ENCODE data around the gene SAT1. TPM values are rescaled to one million over a fixed set of nuclear protein-coding genes. Genes with fewer than 3 reads are reported as not detected.

The SAT1 gene
- total RNA-seq, 1 experiment from 2014 or later: 448 TPM

DNA sequence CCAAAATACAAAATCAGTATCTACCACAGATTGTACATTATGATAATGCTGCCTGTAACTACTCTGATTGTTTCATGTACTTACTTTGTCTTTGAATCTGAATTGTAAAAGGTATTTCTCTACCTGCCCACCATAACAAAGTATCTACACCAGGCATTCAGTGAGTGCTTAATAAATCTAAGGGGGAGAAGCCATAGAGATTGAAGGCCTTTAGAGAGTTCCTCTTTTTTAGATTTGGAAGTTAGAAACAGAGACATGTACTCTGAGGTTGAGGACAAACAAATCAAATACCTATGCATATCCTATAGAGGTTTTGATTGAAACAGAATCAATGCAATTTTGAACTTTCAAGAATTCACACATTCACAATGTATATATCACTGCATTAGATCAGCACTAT, 42.7 kb downstream of the SAT1 start:
- intact Hi-C loops (cut with micrococcal nuclease): no loop called here
- CTCF ChIA-PET: no interaction called here

GRCh38 chrX:23826216-23826615, 43.2 kb downstream of the SAT1 start:
- Histone ChIP-seq H2AFZ (ENCODE audit: low read length) (no peak overlapping the region), H3K9me3 (ENCODE audit: low read length) (no peaks in the 10 kb centered on the region), H3K4me3 (ENCODE audit: low read length) (no peak overlapping the region), H3F3A (ENCODE audit: low read length, unreplicated experiment) (no peaks in the 10 kb centered on the region), H3K79me2 (ENCODE audit: low read length) (no peaks in the 10 kb centered on the region), H3K9ac (ENCODE audit: low read length) (no peak overlapping the region), H3K4me2 (ENCODE audit: low read length) (no peak overlapping the region), H3K9me2 (replicated peaks; ENCODE audit: low read length) (no peaks in the 10 kb centered on the region), H4K20me1 (ENCODE audit: low read length) (no peaks in the 10 kb centered on the region), H3K4me1 (ENCODE audit: insufficient read depth, low read length) (peaks cover 20% of the 10 kb centered on the region), H3K36me3 (ENCODE audit: low read depth, low read length) (no peaks in the 10 kb centered on the region), H3K27ac (ENCODE audit: low read length) (no peak overlapping the region), H3K27me3 (ENCODE audit: low read length) (no peaks in the 10 kb centered on the region)
- TF ChIP-seq, protein P1, sequence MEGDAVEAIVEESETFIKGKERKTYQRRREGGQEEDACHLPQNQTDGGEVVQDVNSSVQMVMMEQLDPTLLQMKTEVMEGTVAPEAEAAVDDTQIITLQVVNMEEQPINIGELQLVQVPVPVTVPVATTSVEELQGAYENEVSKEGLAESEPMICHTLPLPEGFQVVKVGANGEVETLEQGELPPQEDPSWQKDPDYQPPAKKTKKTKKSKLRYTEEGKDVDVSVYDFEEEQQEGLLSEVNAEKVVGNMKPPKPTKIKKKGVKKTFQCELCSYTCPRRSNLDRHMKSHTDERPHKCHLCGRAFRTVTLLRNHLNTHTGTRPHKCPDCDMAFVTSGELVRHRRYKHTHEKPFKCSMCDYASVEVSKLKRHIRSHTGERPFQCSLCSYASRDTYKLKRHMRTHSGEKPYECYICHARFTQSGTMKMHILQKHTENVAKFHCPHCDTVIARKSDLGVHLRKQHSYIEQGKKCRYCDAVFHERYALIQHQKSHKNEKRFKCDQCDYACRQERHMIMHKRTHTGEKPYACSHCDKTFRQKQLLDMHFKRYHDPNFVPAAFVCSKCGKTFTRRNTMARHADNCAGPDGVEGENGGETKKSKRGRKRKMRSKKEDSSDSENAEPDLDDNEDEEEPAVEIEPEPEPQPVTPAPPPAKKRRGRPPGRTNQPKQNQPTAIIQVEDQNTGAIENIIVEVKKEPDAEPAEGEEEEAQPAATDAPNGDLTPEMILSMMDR (conservative IDR thresholded peaks at IDR 0.05; ENCODE audit: low read depth, low read length): no peak
- TF ChIP-seq EZH2 (IDR thresholded peaks at IDR 0.05; ENCODE audit: low read length, unreplicated experiment) (no peak), EZH2phosphoT487 (IDR thresholded peaks at IDR 0.05; ENCODE audit: borderline replicate concordance, low read length) (no peak)
- ChIA-PET POLR2A (ENCODE audit: unreplicated experiment) (no interaction called here), CTCF (no interaction called here)
- BruUV-seq (replicated peaks): no TSS peak
- ATAC-seq (no peak), DNase-seq (no peak)
- intact Hi-C loops (cut with micrococcal nuclease): no loop called here

More for the DNA sequence above, 42.7 kb downstream of the SAT1 start:
- no peaks in the 10 kb centered on the region for H3K36me3 ChIP-seq (ENCODE audit: low read depth, low read length)
- no peak for DNase-seq
- BruUV-seq (replicated peaks): no TSS peak
- H3K9me2 ChIP-seq (replicated peaks; ENCODE audit: low read length): no peaks in the 10 kb centered on the region
- TF ChIP-seq, protein P1 (conservative IDR thresholded peaks at IDR 0.05; ENCODE audit: low read depth, low read length): no peak
- TF ChIP-seq EZH2phosphoT487 (IDR thresholded peaks at IDR 0.05; ENCODE audit: borderline replicate concordance, low read length) (no peak), EZH2 (IDR thresholded peaks at IDR 0.05; ENCODE audit: low read length, unreplicated experiment) (no peak)
- no peak overlapping the region for H3K4me3 ChIP-seq (ENCODE audit: low read length)
- ATAC-seq: no peak
- no peak overlapping the region for H2AFZ ChIP-seq (ENCODE audit: low read length)
- no peaks in the 10 kb centered on the region for H3K27me3 ChIP-seq (ENCODE audit: low read length)
- H3K27ac ChIP-seq (ENCODE audit: low read length): no peak overlapping the region
- no peaks in the 10 kb centered on the region for H3F3A ChIP-seq (ENCODE audit: low read length, unreplicated experiment)
- no peaks in the 10 kb centered on the region for H3K9me3 ChIP-seq (ENCODE audit: low read length)
- no peak overlapping the region for H3K4me2 ChIP-seq (ENCODE audit: low read length)
- POLR2A ChIA-PET (ENCODE audit: unreplicated experiment): no interaction called here
- H3K4me1 ChIP-seq (ENCODE audit: insufficient read depth, low read length): peaks cover 21% of the 10 kb centered on the region
- no peaks in the 10 kb centered on the region for H3K79me2 ChIP-seq (ENCODE audit: low read length)
- no peaks in the 10 kb centered on the region for H4K20me1 ChIP-seq (ENCODE audit: low read length)
- no peak overlapping the region for H3K9ac ChIP-seq (ENCODE audit: low read length)

- Histone ChIP-seq H3K9ac (ENCODE audit: low read length) (no peak overlapping the region), H3F3A (ENCODE audit: low read length, unreplicated experiment) (no peaks in the 10 kb centered on the region), H2AFZ (ENCODE audit: low read length) (no peak overlapping the region), H3K9me3 (ENCODE audit: low read length) (no peaks in the 10 kb centered on the region), H4K20me1 (ENCODE audit: low read length) (no peaks in the 10 kb centered on the region), H3K27me3 (ENCODE audit: low read length) (no peaks in the 10 kb centered on the region), H3K79me2 (ENCODE audit: low read length) (no peaks in the 10 kb centered on the region), H3K27ac (ENCODE audit: low read length) (no peak overlapping the region), H3K4me1 (ENCODE audit: insufficient read depth, low read length) (peaks cover 18% of the 10 kb centered on the region), H3K4me3 (ENCODE audit: low read length) (no peak overlapping the region), H3K36me3 (ENCODE audit: low read depth, low read length) (no peaks in the 10 kb centered on the region), H3K9me2 (replicated peaks; ENCODE audit: low read length) (no peaks in the 10 kb centered on the region), H3K4me2 (ENCODE audit: low read length) (no peak overlapping the region)
- CTCF ChIA-PET: no interaction called here
- no peak for TF ChIP-seq EZH2phosphoT487 (IDR thresholded peaks at IDR 0.05; ENCODE audit: borderline replicate concordance, low read length)
- TF ChIP-seq EZH2 (IDR thresholded peaks at IDR 0.05; ENCODE audit: low read length, unreplicated experiment): no peak
- TF ChIP-seq, protein P1 (conservative IDR thresholded peaks at IDR 0.05; ENCODE audit: low read depth, low read length): no peak
- ATAC-seq (no peak), DNase-seq (no peak)
- intact Hi-C loops (cut with micrococcal nuclease): no loop called here
- POLR2A ChIA-PET (ENCODE audit: unreplicated experiment): no interaction called here
- BruUV-seq (replicated peaks): no TSS peak
Observed at GRCh38 chrX:23826653-23827052, 43.7 kb downstream of the SAT1 start.

Measured in PC-3 (cell line).